Measurements from ENCODE around the gene TAAR5. TPM values are rescaled to one million over a fixed set of nuclear protein-coding genes. Genes with fewer than 3 reads are reported as not detected.

The TAAR5 gene, protein sequence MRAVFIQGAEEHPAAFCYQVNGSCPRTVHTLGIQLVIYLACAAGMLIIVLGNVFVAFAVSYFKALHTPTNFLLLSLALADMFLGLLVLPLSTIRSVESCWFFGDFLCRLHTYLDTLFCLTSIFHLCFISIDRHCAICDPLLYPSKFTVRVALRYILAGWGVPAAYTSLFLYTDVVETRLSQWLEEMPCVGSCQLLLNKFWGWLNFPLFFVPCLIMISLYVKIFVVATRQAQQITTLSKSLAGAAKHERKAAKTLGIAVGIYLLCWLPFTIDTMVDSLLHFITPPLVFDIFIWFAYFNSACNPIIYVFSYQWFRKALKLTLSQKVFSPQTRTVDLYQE
- total RNA-seq = not detected in 2 replicates

DNA sequence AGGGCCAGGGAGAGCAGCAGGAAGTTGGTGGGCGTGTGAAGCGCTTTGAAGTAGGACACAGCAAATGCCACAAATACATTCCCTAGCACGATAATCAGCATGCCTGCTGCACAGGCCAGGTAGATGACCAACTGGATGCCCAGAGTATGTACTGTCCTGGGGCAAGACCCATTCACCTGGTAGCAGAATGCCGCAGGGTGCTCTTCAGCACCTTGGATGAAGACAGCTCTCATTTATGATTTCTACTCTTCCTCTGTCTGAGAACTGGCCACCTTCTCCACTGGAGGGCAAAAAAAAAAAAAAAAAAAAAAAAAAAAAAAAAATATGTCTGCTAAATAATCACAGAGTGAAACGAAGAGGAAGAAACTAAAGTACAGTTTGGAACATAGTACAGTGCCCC is at the start of gene TAAR5:
TSS of gene TAAR5 (minus strand) at position 288 of the 400 bp plus-strand sequence. CDS start at position 233, 55 bp downstream.

DNA sequence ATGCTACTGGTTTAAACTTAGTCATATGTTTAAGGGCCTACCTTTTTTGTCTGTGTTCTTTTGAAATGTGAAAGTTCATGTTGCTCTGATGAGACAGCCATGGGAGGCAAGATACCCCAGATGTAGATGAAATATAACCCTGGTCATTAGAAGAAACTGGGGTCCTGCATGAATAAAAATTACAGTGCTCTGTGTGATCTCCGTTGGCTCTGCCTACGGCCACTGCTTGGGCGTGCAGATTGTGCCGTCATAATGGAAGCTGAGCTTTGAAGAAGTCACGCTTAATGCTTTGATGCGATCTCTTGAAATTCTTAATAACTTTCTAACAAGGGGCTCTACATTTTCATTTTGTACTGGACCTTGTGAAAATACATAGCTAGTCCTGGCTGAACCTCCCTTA is 34.6 kb upstream of the TAAR5 start, which contains the start of gene TAAR2:
TSS of gene TAAR2 (minus strand) at position 101 of the 400 bp plus-strand sequence. CDS start at position 101, 0 bp downstream.

DNA sequence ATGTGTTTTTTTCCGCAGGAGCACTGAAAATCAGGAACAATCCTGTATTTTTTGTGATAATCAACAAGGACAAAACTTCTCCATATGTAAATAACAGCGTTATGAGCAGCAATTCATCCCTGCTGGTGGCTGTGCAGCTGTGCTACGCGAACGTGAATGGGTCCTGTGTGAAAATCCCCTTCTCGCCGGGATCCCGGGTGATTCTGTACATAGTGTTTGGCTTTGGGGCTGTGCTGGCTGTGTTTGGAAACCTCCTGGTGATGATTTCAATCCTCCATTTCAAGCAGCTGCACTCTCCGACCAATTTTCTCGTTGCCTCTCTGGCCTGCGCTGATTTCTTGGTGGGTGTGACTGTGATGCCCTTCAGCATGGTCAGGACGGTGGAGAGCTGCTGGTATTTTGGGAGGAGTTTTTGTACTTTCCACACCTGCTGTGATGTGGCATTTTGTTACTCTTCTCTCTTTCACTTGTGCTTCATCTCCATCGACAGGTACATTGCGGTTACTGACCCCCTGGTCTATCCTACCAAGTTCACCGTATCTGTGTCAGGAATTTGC is 19.2 kb downstream of the TAAR5 start, which contains the start of gene TAAR6:
TSS of gene TAAR6 (plus strand) at position 102 of the 557 bp plus-strand sequence. CDS start at position 102, 0 bp downstream.

DNA sequence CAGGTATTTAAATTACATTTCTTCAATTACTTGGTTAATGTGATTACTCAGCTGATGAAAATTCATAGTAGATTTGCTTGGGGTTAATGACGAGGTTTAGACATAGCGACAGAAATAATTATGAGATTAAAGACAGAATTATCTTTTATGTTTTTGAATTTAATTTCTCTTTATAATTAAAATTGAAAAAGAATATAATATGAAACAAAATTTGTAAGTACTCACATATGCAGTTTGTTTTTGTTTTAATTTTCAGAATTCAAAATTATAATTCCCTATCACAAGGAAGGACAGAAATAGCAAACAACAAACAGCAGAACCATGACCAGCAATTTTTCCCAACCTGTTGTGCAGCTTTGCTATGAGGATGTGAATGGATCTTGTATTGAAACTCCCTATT is 37.2 kb downstream of the TAAR5 start, which contains the start of gene TAAR8:
TSS of gene TAAR8 (plus strand) at position 301 of the 400 bp plus-strand sequence. CDS start at position 322, 21 bp downstream.

Other genes starting within 250 kb of the TAAR5 start
- 2.9 and 16.5 TPM in 2 replicates for gene MOXD1, start 188.3 kb downstream of the TAAR5 start, total RNA-seq
- gene STX7, start 76.6 kb downstream of the TAAR5 start, total RNA-seq = 24.9 and 26.9 TPM in 2 replicates
- gene TAAR9, start 51.5 kb downstream of the TAAR5 start, total RNA-seq = not detected in 2 replicates
- not detected in 2 replicates for gene TAAR8, start 37.1 kb downstream of the TAAR5 start, total RNA-seq
- gene TAAR6, start 19.4 kb downstream of the TAAR5 start, total RNA-seq = not detected in 2 replicates
- not detected in 2 replicates for gene TAAR2, start 34.5 kb upstream of the TAAR5 start, total RNA-seq
- not detected in 2 replicates for gene TAAR1, start 69.4 kb upstream of the TAAR5 start, total RNA-seq
- gene VNN1, start 124.3 kb upstream of the TAAR5 start, total RNA-seq = not detected in 2 replicates
- 0.16 TPM in 1 of 2 replicates, not detected in the other for gene VNN2, start 168.2 kb upstream of the TAAR5 start, total RNA-seq
- 1.6 and 4.9 TPM in 2 replicates for gene SLC18B1, start 208.9 kb upstream of the TAAR5 start, total RNA-seq
- 2,574 and 2,652 TPM in 2 replicates for gene RPS12, start 224.8 kb upstream of the TAAR5 start, total RNA-seq

Measured in cardiac atrium fibroblast (primary cell).